Hindlimb muscle (tissue), 1 donor: Measurements from ENCODE around the gene FNBP1L. TPM values are rescaled to one million over a fixed set of nuclear protein-coding genes. Genes with fewer than 3 reads are reported as not detected.
"Not testable (repeated sequence)": the region's sequence is repeated elsewhere in the genome, so short reads cannot be mapped to it uniquely, and the experiment has no call there.

Source experiments
- DNase-seq: peaks from one replicate; pipeline ENCODE4 v3.0.0-alpha.2; 2013
- polyA plus RNA-seq: library from polyadenylated mRNA; unstranded; fragments of 120-200 nt; gene quantifications from one replicate; pipeline ENCODE4 v1.2.1, GENCODE V29; 2013; ENCODE audit not compliant: insufficient read length

Gene FNBP1L
- polyA plus RNA-seq, 1 donor, result 44.1 TPM

GRCh38 chr1:93533677-93534076 lies 85.8 kb downstream of the FNBP1L start:
- no peak for DNase-seq

- no peak for DNase-seq
Observed at GRCh38 chr1:93537396-93537795, 89.5 kb downstream of the FNBP1L start.

DNA sequence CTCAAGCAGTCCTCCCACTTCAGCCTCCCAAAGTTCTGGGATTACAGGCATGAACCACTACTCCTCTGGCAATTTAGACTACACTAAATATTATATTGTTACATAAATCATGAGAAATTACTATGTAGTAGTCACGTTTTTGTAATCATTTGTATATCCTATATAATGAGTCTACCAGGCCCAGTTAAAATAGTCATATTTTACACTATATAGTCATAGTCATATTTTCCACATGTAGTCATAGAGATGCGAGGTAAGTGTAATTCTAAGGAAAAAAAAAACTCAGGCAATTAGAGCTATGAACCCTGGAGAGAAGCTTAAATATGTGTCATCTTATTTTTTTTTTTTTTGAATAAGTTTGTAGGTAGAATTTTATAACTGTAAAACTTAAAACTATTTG lies 90.0 kb downstream of the FNBP1L start:
- DNase-seq, result no peak

DNA sequence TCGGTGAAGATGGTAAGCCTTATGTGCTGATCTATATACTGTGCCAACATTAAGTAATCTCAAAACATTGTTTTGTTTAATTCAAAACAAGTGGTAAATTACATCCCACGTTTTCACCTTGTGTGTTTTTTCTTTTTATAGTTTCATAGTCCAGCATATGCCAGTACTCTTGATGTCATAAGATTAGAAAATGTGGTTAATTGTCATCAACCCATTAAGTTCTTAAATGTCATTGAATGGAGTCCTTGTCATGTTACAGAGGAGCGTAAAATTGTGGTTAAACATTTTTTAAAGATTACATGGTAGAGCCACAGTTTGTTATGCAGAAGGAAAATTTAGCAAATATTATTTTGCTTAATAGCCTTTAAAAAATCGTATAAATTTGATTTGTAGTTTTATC lies 93.1 kb downstream of the FNBP1L start:
- no peak for DNase-seq

DNA sequence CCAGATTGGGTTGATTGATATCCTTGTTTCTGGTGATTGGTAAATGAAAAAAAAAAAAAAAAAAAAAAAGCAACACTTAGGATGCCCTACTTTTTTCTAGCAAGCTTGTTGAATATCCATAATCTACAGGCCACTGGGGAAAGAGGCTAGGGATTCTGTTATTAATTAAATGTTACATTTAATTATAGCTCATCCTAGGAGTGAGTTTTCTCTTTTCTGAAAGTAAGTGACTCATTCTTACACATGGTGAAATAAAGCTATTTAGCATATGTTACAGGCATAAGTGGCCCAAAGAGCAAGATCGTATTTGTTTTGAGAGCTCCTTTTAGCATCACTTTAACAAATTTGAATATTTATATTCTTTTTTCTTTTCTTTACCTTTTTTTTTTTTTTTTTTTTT lies 94.5 kb downstream of the FNBP1L start:
- DNase-seq, result no peak

DNA sequence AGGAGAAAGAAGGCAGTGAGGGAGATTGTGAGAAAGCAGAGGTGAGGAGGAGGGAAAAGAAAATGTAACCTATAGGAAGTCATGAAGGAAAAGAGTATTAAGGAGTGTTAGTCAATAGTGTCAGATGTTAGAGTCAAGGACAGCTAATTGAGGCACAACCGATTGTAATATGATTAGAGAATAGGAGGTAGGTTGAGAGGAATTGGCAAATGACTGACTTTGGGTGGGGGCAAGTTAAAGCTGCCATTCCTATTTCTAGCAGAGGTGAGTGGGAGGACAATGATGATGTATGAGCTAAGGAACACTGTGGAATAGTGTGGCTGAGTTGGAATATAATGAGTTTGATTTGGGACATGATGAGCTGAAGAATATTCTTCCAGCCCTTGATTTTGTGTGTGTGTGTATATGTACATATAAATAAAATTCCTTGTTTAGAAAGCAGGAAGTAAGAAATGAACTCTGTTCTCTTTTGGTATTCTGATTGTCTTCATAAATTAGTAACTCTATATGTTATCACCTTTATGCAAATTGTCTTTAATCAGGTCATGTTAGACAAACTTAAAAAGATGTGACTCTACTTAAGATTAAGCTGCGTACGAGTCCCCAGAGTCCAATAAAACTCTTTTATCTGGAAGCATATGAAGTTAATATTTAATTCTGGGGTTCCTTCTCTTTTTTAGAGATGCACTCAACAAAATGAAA lies 98.4 kb downstream of the FNBP1L start:
- DNase-seq, result no peak

DNA sequence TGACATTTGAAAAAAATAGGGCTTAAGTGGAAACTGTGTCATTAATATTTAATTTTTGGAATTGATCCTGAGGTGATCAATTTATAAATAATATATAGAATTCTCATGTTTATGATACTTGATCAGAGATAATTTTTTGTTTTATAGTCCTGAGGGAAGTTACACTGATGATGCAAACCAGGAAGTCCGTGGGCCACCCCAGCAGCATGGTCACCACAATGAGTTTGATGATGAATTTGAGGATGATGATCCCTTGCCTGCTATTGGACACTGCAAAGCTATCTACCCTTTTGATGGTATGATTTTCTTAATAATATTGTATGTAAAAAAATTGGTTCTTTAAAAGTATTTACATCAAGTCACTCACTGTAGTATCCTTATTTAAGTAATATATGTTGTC lies 101.2 kb downstream of the FNBP1L start:
- DNase-seq, result no peak

DNA sequence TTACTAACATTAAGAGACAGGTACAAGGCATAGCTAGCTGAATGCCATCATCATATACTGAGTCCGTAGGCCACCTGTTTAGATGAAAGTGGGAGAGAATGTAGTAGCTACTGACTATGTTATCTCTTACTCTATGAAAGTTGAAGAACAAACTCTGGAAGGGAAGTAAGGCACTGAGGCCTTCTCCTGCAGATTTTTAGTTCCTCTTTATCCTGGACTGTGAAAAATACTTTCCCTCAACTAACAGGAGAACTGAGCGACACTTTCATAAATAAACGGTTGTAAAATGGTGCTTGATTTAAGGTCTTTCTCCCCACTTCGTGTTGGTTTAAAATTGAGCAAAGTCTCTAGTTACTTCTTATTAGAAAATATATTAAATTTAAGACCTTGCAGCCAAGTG lies 101.9 kb downstream of the FNBP1L start:
- DNase-seq, result no peak

GRCh38 chr1:93552741-93553455 lies 105.0 kb downstream of the FNBP1L start:
- DNase-seq, result no peak

DNA sequence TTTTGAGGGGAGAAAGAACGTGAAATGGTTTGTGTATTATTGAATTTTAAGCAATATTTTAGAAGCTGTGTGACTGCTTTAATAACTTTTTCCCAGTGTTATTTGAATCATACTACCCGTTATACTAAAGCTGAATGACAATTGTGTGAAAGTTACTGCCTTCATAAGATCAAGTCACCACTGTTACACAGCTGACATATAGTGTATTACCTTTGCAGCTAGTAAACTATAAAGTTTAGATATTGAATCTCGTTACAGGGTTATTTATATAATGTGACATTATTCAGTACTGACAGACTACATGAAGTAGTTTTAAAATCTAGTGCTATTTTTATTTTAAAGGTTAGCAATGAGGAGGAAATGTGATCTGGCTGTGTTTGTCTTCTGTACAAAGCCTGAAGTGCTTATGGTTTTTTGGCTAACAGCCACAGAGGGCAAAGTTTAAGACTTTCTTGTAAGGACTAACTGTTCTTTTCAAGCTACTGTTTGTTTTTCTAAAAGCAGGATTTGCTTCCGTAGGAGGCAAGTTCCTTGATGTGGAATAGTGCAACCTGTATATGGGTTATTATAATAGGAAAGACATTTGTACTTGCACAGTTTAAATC lies 106.1 kb downstream of the FNBP1L start:
- not testable (repeated sequence) for DNase-seq

DNA sequence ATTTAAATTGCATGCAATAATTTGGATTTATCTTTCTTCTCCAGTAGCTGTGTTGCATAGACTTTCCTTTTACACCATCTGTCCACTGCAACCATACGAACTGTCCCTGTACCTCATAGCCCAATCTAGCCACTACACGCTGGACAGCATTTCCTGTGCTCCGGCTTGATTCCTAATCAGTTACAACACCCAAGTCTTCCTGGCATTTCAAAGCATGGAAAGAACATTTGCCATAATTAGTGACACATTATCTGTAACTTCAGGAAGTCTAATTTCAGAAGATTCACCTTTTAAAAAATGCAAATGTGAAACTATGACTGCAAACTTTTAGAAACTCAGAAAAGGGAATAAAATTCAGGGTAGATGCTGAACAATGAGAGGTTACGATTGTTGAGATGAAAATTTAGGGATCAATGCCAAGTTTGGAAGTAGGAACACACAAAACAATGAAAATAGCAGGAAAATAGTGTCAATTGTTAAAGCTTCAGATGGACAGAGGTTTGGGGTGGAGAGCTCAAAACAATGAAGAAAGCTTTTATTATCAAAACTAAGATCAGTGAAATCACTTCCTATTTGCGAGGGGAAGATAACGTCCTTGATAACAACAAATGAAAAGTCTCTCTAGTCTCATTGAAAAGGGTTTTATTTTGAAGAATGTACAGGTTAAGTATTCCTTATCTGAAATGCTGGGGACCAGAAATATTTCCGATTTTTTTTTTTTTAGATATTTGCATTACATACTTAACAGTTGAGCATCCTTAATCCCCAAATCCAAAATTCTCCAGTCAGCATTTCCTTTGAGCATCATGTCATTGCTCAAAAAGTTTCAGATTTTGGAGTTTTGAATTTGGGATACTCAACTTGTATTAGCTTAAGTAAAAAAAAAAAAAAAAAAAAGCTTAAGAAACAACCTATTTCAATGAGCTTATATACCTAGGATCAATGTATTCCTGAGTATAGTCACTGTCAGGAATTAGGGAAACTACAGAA lies 107.3 kb downstream of the FNBP1L start:
- no peak for DNase-seq

DNA sequence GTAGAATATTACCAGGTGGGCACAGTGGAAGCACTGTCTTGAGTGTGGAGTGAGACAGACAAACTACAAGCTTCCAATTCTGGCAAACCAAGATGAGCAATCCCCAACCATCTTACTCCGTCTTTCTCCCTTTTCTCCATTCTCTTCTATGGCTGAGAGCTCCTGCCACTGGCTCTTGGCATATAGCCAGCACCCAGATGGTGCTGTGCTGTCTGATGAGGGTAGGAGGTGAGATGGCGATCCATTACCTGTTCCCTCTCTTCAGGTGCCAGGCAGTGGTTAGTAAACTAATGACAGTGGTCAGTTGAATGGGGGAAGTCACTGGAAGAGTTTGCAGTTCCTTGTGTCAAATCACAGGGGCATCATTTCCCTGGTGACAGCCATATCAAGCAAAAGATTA lies 108.4 kb downstream of the FNBP1L start:
- no peak for DNase-seq

GRCh38 chr1:93559045-93559444 lies 111.1 kb downstream of the FNBP1L start:
- no peak for DNase-seq

- no peak for DNase-seq
Observed at GRCh38 chr1:93559695-93560094, 111.8 kb downstream of the FNBP1L start.

DNA sequence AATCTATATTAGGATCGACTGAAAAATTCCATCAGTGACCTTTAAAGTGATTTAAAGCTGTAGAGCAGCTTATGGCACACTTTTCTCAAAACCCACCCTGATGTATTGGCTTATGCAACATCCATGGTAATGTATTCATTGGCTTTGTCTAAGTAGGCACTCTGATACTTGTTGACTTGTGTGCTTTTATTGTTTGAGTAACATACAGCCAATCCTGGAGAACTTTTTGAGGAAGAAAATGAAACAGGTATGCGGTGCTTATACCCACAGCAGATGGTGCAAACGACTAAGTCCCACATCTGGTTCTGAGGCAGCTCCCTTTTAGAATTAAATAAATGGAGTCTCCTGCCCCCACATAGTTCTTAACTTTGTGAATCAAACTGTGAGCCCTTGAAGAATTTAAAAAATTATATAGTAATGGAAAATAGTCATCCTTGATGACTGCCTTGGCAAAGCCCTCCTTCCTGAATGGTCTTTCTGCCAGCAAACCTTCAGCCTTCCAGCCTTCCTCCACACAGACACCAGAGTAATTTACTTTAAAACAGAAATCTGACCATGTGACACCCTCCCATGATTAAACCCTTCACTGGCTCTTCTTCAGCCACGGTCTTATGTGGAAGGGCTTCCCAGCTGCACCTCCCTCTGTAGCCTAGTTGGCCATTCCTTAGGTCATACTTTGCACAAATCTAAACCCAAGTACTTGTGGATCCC lies 117.7 kb downstream of the FNBP1L start:
- DNase-seq, result no peak

DNA sequence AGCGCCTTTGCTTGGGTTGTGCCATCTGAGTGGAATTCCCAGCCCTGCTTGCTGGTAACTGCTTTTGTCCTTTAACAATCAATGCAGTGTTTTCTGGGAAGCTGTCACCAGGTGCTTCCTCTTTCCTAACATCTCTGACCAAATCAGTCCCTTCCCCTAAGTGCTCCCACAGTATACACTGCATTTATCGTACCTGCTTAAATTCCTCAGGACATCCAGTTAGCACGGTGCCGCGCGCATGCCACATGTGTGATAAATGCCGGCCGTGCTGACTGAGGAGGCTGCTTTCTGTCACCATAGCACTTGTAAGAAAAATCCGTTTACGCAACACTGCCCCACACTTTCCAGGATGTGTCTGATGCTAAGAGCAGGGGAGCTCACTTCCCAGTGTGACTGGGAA lies 118.3 kb downstream of the FNBP1L start:
- no peak for DNase-seq

DNA sequence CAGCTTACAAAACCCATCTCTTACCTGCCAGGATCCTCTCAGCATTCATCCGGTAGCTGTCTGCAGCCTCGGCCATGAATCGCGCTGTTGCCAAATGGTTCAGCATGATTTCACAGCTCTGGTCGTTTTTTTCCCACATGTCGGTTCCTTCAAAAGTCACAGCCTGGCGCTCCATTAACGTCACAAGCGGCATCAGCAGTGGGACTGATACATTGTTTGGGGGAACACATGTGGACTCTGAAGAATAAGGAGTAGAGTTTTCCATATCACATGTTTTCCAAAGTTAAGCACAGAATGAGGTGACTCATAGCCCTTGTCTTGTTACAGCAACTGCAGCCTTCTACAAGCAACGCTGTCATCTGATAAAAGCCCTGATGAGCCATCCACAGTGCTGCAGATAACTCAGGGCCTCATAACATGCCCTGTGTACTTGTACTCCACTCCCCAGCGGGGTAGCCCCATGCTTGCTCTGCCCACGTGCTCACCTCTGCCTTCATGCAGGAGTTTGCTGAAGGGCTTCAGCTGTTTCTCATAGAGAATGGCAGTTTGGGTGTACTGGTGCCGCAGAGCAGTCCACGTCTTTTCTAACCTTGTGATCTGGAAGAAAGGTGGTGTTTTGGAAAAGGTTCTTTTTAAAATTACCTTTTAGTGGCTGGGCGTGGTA lies 119.5 kb downstream of the FNBP1L start:
- DNase-seq, result no peak

- no peak for DNase-seq
Observed at GRCh38 chr1:93569489-93569888, 121.6 kb downstream of the FNBP1L start.

GRCh38 chr1:93571623-93572310 lies 123.8 kb downstream of the FNBP1L start:
- no peak for DNase-seq

GRCh38 chr1:93573940-93574469 lies 126.1 kb downstream of the FNBP1L start:
- DNase-seq, result no peak

GRCh38 chr1:93574511-93574910 lies 126.6 kb downstream of the FNBP1L start:
- no peak for DNase-seq
